Neural progenitor cell (in vitro differentiated cells): Measurements from ENCODE around the gene LRRC4B.

Experiments used
- EZH2 ChIP-seq: fragments of 200-600 bp; sonication (generic); IDR thresholded peaks from 2 replicates; pipeline ENCODE4 v1.6.1; 2017; ENCODE audit warnings: antibody characterized with exemption, mild to moderate bottlenecking, moderate library complexity
- EZH2phosphoT487 ChIP-seq: fragments of 200-600 bp; sonication (generic); IDR thresholded peaks from 2 replicates; pipeline ENCODE4 v1.6.1; 2017; ENCODE audit warnings: antibody characterized with exemption
- TF ChIP-seq, protein P1 (sequence below): fragments of 200-600 bp; sonication (generic); IDR thresholded peaks from 2 replicates; pipeline ENCODE4 v1.5.1; 2017; ENCODE audit warnings: antibody characterized with exemption, mild to moderate bottlenecking

DNA sequence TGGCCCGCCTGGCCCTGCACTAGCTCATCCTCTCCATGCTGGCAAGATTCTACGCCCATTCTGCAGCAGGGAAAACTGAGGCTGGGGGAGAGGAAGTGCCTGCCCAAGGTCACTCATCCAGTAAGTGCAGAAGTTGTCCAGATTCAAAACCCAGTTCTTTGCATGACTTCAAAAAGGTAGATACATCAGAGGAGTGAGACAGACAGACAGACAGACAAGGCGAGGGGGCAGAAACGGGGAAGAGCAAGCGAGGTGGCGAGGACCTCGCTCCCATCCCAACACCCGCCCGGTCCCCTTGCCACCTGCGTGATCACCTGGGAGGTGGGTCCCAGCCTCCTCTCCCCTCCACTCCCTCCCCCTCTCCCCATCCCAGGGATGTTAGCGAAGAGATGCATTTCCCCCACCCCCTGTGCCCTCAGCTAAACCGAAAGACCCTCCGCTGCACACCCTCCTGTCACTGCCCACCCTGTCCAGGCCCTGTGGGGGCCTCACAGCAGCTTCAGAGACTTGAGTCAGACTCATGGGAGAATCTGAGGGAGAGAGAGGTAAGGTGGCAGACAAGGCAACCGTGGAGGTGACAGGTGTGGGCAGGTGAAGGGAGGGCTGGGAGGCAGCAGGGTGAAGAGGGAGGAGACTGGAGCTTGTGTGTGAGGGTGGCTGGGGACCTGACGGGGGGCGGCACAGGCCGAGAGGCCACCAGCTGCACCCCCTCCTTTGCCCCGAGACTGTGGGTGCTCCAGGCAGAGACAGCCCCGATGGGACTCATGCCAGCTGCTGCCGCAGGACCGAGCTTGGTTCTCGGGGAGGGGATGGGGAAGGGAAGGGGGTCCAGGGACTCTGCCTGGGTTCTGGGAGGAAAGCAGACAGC, 18.9 kb downstream of the LRRC4B start:
- TF ChIP-seq, protein P1, sequence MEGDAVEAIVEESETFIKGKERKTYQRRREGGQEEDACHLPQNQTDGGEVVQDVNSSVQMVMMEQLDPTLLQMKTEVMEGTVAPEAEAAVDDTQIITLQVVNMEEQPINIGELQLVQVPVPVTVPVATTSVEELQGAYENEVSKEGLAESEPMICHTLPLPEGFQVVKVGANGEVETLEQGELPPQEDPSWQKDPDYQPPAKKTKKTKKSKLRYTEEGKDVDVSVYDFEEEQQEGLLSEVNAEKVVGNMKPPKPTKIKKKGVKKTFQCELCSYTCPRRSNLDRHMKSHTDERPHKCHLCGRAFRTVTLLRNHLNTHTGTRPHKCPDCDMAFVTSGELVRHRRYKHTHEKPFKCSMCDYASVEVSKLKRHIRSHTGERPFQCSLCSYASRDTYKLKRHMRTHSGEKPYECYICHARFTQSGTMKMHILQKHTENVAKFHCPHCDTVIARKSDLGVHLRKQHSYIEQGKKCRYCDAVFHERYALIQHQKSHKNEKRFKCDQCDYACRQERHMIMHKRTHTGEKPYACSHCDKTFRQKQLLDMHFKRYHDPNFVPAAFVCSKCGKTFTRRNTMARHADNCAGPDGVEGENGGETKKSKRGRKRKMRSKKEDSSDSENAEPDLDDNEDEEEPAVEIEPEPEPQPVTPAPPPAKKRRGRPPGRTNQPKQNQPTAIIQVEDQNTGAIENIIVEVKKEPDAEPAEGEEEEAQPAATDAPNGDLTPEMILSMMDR: no peak
- TF ChIP-seq EZH2 (no peak), EZH2phosphoT487 (no peak)
